Smooth muscle cell (in vitro differentiated cells): Measurements from ENCODE around the gene RS1. TPM values are rescaled to one million over a fixed set of nuclear protein-coding genes. Genes with fewer than 3 reads are reported as not detected.

ENCODE experiments used
- DNase-seq: peaks from one replicate; lab custom pipeline; 2025; ENCODE audit not compliant: unreplicated experiment; lab: John Stamatoyannopoulos, UW
- H2AFZ ChIP-seq: fragments of 200-600 bp; sonication (generic); 2 replicates; pipeline ENCODE4 v1.6.0; 2016; ENCODE audit warnings: antibody characterized with exemption, low read depth, mild to moderate bottlenecking
- H3F3A ChIP-seq: fragments of 200-600 bp; sonication (generic); 2 replicates; pipeline ENCODE4 v1.6.0; 2017; ENCODE audit warnings: antibody characterized with exemption, low read depth
- H3K27ac ChIP-seq: fragments of 200-600 bp; sonication (generic); 2 replicates; pipeline ENCODE4 v1.5.1; 2016; ENCODE audit warnings: low read depth, mild to moderate bottlenecking
- H3K27me3 ChIP-seq: fragments of 200-600 bp; sonication (generic); 2 replicates; pipeline ENCODE4 v1.6.1; 2016; ENCODE audit warnings: low read depth, mild to moderate bottlenecking
- H3K36me3 ChIP-seq: fragments of 200-600 bp; sonication (generic); 2 replicates; pipeline ENCODE4 v1.5.1; 2016; ENCODE audit warnings: low read depth
- H3K4me1 ChIP-seq: fragments of 200-600 bp; sonication (generic); 2 replicates; pipeline ENCODE4 v1.5.1; 2016; ENCODE audit warnings: low read depth
- H3K4me2 ChIP-seq: fragments of 200-600 bp; sonication (generic); 2 replicates; pipeline ENCODE4 v1.6.0; 2016; ENCODE audit warnings: mild to moderate bottlenecking
- H3K4me3 ChIP-seq: fragments of 200-600 bp; sonication (generic); 2 replicates; pipeline ENCODE4 v1.5.1; 2016; ENCODE audit warnings: mild to moderate bottlenecking
- H3K79me2 ChIP-seq: fragments of 200-600 bp; sonication (generic); 2 replicates; pipeline ENCODE4 v1.6.0; 2016; ENCODE audit warnings: low read depth, mild to moderate bottlenecking
- H3K9ac ChIP-seq: fragments of 200-600 bp; sonication (generic); 2 replicates; pipeline ENCODE4 v1.6.0; 2016; ENCODE audit warnings: low read depth
- H3K9me3 ChIP-seq: fragments of 200-600 bp; sonication (generic); replicated peaks from 2 replicates; pipeline ENCODE4 v1.5.1; 2016; ENCODE audit warnings: low read depth
- H4K20me1 ChIP-seq: fragments of 200-600 bp; sonication (generic); 2 replicates; pipeline ENCODE4 v1.6.0; 2016; ENCODE audit warnings: low read depth
- CTCF ChIP-seq: fragments of 200-600 bp; sonication (generic); IDR thresholded peaks from 2 replicates; pipeline ENCODE4 v1.5.1; 2017; ENCODE audit warnings: borderline replicate concordance, mild to moderate bottlenecking, antibody characterized with exemption; ENCODE audit not compliant: insufficient read depth, poor library complexity, severe bottlenecking
- WGBS: methylation state at CpG from one replicate; pipeline ENCODE4 v1.1.7; 2016; ENCODE audit warnings: low lambda C conversion rate; 5-methylcytosine and 5-hydroxymethylcytosine counted together
- polyA plus RNA-seq: library from polyadenylated mRNA; unstranded; fragments of >200 nt; fragmentation: Nextera tagmentation; extraction: Ambion mirVana; gene quantifications from 2 replicates; pipeline ENCODE4 v1.2.1, GENCODE V29; 2016
- total RNA-seq: library from RNA; depleted of rRNA; stranded (reverse); fragments of >200 nt; gene quantifications from 2 replicates; pipeline ENCODE4 v1.2.3, GENCODE V29; 2014

RS1 gene
- total and polyA plus RNA-seq, 2 experiments from 2014 or later = not detected

DNA sequence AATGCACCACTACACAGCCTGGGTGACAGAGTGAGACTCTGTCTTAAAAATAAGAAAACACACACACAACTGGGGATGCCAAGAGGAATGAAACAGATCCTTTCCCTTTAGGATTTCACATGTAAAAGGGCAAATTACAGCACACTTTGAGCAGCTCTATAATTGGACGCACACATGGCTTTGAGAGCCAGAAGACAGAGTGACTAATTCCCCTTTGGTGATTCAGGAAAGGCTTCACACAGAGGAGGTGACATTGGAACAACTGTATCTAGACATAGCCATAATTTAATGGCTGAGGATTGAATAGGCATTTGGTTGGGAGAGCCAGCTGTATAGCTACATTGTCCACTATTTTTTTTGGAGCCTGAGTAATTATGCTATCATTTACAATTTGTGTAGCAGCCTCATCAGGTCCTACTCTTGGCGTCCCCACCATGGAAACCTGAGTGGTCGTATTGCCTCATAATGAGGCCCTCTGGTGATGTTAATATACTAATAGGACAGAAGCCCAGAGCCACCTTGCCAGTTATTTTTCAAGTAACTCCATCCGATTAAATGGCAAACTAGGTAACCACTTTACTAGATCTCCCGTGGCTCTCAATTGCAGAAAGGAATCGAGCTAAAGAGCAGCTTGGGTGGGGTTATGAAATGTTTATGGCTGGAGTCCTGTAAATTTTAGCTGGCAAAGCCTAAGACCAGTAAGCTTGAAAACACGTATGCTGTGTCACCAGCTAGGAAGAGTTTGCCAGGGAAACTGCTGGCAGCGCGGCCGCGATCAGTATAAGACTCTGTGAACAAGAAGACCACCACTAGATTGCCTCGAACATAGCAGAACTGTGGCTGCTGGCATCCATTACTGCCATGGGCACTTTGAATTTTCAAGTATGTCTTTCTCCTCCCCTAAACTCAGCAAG lies 27.1 kb upstream of the RS1 start:
- Histone ChIP-seq H3F3A (no peaks in the 10 kb centered on the region), H3K9me3 (no peaks in the 10 kb centered on the region), H3K36me3 (no peaks in the 10 kb centered on the region), H3K4me3 (no peak overlapping the region), H3K27me3 (no peaks in the 10 kb centered on the region), H3K79me2 (no peaks in the 10 kb centered on the region), H2AFZ (no peak overlapping the region), H3K27ac (no peak overlapping the region), H3K4me2 (no peak overlapping the region), H4K20me1 (no peaks in the 10 kb centered on the region), H3K4me1 (no peaks in the 10 kb centered on the region), H3K9ac (no peak overlapping the region)
- WGBS = 79% methylated on average over 12 of the region's 12 CpGs
- TF ChIP-seq CTCF = no peak
- DNase-seq = no peak

- no peaks in the 10 kb centered on the region for H3K4me1 ChIP-seq
- H4K20me1 ChIP-seq = no peaks in the 10 kb centered on the region
- no peaks in the 10 kb centered on the region for H3K9me3 ChIP-seq
- no peaks in the 10 kb centered on the region for H3K27me3 ChIP-seq
- TF ChIP-seq CTCF = no peak
- no peaks in the 10 kb centered on the region for H3F3A ChIP-seq
- 91% methylated on average over 3 of the region's 3 CpGs for WGBS
- DNase-seq = no peak
- H3K36me3 ChIP-seq = no peaks in the 10 kb centered on the region
- H3K9ac ChIP-seq = no peak overlapping the region
- no peak overlapping the region for H3K4me3 ChIP-seq
- no peak overlapping the region for H3K27ac ChIP-seq
- no peak overlapping the region for H3K4me2 ChIP-seq
- H2AFZ ChIP-seq = no peak overlapping the region
- H3K79me2 ChIP-seq = no peaks in the 10 kb centered on the region
Observed at GRCh38 chrX:18696653-18697052, 24.7 kb upstream of the RS1 start.

DNA sequence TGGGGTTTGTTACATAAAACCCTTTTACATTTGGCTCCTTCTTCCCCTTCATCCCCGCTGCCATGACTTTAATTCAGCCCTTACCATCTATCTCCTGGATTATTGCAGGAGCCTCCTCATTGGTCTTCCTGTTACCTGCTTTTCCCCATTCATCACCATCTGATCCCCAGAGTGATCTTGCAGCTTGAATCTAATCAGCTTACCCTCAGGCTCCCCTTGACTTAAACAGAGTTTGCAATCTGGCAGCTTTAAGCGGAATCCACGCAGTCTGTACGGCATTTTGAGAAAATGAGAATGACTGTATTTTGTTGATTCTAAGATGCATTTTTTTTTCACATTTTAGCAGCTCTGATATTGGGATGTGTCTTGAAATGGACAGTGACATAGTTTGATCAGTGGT lies 20.6 kb upstream of the RS1 start:
- Histone ChIP-seq H3K4me1 (no peaks in the 10 kb centered on the region), H2AFZ (no peak overlapping the region), H4K20me1 (no peaks in the 10 kb centered on the region), H3K9ac (no peak overlapping the region), H3K36me3 (no peaks in the 10 kb centered on the region), H3K4me2 (no peak overlapping the region), H3K27me3 (no peaks in the 10 kb centered on the region), H3K4me3 (no peak overlapping the region), H3K27ac (no peak overlapping the region), H3K9me3 (no peaks in the 10 kb centered on the region), H3K79me2 (no peaks in the 10 kb centered on the region), H3F3A (no peaks in the 10 kb centered on the region)
- no peak for DNase-seq
- TF ChIP-seq CTCF = no peak
- 87% methylated on average over 4 of the region's 4 CpGs for WGBS

DNA sequence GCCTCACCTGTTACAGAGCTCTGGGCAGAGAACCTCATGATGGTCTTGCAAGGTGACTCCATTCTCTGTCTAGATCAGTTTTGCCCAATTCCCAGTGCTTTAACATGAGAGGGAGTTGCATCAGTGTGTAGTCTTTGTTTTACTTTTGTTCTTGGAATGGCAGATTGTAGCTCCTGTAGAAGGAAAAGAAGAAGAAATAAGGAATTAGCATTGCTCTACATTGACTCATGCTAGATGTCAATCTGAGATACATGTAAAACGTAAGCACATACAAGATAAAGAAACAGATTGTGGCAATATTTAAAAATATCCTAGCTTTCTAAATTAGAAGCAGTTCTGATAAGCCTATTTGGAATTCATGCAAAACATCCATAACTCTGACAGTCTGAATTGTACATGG lies 19.5 kb upstream of the RS1 start:
- WGBS = 50% methylated on average over 1 of the region's 1 CpG
- no peak overlapping the region for H2AFZ ChIP-seq
- no peaks in the 10 kb centered on the region for H3F3A ChIP-seq
- no peak overlapping the region for H3K27ac ChIP-seq
- H3K4me2 ChIP-seq = no peak overlapping the region
- no peaks in the 10 kb centered on the region for H3K36me3 ChIP-seq
- no peak for TF ChIP-seq CTCF
- no peak for DNase-seq
- no peak overlapping the region for H3K9ac ChIP-seq
- H3K79me2 ChIP-seq = no peaks in the 10 kb centered on the region
- no peaks in the 10 kb centered on the region for H4K20me1 ChIP-seq
- no peaks in the 10 kb centered on the region for H3K27me3 ChIP-seq
- no peaks in the 10 kb centered on the region for H3K4me1 ChIP-seq
- H3K4me3 ChIP-seq = no peak overlapping the region
- no peaks in the 10 kb centered on the region for H3K9me3 ChIP-seq
